Fibroblast of skin of left biceps (primary cell): ENCODE measurements around the gene NEDD4L.
A peak's percentile ranks its signal among the peaks of the same experiment; 100 is the strongest.

Experiments used
- DNase-seq, 2 experiments: peaks; one replicate each; pipeline ENCODE4 v3.0.0-alpha.2; 2013; ENCODE audit warnings: low read depth in 2 of 2

The NEDD4L gene

DNA sequence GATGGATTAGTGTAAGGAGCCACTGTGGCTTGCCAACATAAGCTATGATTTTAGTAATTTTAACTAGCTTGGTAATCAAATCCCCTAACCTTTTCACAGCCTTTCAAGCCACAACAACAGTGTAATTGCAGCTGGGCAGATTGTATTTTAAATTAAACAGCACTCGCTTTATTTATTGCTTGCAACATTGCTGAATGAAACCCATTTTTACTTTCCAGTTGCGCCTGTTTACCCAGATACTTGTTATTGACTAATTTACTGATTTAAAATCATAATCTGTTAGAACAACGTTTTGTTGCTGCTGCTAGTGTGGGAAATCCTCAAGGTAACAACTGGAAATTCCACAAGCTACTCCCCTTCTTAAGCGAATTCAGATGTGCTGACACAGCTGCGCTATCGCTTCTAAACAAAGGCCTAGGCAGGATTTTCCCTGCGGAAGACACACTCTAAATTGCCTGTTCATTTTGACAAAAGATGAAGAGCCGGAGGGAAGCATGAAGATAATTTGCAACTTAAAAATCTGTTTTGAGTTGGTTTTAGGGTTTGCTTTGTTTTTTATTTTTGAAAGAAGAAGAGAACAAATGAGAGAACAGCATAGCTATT is 300.9 kb downstream of the NEDD4L start:
- DNase-seq = no peak

DNA sequence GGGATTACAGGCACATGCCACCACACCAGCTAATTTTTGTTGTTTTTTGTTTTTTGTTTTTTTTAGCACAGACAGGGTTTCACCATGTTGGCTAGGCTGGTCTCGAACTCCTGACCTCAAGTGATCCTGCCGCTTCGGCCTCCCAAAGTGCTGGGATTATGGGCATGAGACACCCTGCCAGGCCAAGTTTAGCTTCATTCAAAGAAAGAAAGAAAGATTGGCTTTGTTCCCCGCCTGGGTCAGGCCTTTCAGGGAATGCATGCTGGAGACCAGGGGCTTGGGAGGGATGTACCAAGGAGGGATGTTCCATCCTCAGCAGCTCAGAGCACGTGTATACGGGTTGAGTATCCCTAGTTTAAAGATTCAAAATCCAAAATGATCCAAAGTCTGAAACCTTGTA is 301.8 kb downstream of the NEDD4L start:
- no peak for DNase-seq

DNA sequence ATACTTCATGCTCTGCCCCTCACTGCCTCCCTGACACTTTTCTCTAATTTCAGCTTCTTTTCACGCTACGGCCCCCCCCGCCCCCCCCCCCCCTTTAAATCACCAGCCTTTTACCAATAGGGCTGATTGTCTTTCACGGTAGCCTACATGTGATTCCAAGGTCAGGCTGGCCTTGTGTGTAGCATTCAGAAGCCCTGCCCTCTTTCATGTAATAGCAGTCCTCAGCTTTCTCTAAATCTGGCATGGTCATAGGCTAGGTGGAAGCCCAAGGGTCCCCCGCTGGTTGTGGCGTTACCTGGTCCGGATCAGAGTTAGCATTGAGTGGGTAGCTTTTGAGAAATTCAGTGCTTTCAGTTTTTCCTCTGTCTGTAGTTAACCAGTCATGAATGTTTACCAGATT is 303.1 kb downstream of the NEDD4L start:
- DNase-seq = no peak

DNA sequence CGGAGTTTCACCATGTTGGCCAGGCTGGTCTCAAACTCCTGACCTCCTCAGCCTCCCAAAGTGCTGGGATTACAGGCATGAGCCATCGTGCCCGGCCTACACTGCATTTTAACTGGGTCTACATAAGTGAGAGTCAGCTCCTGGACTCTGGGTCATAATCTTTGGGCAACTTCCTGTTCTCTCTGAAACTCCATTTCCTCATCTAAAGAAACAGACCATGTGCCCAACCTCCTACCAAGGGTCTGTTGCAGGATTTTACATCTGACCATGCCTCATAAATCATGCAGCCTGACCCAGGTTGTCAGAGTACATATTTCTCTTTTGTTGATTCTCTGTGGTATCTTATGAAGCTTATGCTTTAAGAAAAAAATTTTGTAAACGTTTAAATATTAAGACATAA is 304.5 kb downstream of the NEDD4L start:
- DNase-seq = no peak

DNA sequence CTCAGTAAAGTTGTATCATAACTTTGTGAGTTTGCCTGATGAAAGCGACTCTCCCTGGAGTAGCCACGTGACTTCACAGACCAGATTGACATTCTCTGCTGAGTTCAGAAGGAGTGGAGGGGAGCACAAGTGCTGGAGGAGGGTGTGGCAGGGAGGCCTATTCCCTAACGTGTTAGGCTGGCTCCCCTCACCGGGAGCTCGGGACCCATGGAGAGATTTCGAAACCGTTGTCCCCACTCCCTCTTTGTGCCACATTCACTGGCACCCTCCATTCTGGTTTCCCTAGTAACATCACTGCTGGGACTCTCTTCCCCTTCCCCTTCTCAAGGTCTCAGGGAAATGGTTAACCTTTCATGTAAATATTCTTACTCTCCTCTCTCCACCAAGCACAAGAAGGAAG is 304.9 kb downstream of the NEDD4L start:
- no peak for DNase-seq

DNA sequence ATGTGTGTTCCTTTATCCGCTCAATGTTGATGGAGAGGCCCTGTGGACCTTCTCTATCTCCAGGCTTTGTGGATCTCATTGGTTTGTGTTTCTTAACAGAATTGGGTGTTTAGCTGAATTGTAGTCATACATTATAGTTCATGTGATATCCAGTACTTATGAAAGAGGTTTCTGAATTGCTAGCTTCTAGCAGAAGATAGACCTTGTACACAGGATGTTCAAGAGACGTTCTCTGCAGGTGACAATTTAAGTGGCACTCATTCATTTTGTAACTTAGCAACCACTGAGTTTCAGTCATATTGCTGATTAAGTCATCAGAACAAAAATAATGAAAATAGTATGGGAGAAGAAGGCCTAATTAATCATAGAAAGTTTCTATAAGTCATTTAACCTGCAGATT is 305.6 kb downstream of the NEDD4L start:
- no peak for DNase-seq

DNA sequence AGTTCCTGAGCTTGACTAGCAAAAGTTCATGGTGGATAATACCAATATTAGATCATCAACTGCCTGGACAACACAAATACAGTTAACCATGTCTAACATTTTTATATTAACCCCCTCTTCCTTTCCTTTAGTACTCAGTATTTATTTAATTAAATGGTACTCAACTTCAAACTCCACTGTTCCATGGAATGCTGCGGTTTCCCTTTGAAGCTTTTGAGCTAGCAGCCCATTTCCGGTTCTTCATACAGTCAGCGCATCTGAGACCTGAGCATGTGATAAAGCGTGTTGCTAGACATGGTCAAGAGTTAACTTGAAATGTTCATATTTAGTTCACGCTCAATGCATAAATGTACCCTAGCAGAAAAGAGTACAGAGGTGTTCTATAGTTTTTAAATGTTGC is 306.5 kb downstream of the NEDD4L start:
- DNase-seq = no peak

DNA sequence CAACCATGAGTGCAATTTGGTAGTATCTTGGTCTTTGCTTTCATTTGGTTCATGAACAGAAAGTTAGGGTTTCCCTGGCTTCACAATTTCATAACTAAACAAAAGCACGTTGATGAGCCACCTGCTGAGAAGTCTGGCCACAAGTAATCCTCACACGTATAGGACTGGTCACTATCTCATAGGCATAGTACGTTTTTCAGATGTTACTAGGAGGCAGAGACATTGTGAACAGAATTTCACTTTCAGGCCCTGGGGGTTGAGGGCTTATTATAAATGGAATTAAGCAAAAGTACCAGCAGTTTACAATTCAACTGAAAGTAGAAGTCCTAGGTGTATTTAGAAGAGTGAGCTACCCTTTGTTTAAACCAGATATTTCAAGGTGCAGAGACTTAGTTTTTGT is 307.8 kb downstream of the NEDD4L start:
- no peak for DNase-seq

DNA sequence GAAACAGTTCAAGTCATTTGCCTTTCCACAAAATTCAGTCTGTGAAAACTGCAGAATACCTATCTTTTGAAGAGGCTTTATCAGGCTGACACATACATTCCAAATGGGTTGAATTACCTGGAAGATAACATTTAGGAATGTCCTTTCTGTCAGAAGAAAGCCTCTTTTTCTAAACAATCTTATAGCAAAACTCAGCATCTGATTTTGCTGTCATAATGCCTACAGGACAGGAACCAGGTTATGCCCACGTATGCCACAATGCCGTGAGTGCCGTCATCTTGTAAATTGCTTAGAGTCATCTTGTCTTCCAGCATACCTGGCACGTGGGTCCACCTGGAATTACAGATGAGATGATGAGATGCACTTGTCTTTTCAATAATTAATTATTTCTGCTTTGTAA is 309.6 kb downstream of the NEDD4L start:
- DNase-seq = no peak

DNA sequence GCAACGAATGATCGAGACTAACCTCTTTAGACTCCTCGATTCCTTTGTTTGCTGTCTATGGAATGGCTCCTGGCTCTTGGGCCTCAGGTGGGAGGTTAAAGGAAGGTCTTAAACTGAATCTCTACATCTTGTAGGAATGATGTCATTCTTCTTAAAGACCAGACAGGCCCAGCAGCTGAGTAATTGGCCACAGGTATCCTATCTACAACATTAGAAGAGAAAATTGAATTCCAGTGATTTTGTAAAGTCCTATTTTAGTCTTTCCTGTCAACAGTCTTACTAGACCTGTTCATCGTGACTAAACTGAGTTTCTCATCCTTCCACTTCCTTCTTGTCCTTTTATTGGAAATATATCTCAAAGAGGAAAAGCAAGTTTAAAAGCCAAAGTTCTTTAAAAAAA is 310.0 kb downstream of the NEDD4L start:
- DNase-seq = no peak

DNA sequence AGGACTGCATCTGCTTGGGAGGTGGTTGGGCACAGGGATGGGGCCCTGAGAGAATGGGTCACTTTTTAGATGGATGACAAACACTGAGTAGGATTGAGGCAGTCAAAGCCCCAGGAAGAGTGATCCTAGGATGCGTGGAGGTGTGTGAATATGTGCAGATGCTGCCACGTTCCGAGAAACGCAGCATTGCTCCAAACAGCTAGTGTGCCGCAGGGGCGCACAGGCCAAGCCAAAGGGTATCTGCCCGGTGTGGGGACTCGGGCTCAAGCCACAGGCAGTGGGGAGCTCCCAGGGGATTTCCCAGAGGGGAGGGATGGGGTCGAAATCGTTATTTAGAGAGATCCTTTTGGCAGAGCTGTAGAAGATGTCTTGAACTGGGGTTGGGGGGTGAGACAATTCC is 310.8 kb downstream of the NEDD4L start:
- DNase-seq = no peak

DNA sequence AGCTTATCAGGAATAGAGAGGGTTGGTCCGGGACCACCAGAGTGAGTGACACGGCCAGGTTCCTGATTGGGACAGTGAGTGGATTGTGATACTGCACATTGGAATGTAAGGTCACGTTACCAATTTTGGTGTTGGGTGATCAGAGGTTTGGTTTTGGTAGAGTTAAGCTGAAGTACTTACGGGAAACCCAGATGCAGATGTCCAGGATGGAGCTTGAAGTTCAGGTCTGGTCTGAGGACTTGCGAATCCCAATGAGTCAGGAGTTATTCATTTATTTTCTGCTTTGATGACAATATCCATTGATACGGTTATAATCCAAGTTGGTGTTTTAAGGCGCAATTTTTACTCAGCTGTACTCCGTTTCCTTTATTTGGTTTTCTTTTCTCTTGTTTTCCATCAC is 311.2 kb downstream of the NEDD4L start:
- no peak for DNase-seq

DNA sequence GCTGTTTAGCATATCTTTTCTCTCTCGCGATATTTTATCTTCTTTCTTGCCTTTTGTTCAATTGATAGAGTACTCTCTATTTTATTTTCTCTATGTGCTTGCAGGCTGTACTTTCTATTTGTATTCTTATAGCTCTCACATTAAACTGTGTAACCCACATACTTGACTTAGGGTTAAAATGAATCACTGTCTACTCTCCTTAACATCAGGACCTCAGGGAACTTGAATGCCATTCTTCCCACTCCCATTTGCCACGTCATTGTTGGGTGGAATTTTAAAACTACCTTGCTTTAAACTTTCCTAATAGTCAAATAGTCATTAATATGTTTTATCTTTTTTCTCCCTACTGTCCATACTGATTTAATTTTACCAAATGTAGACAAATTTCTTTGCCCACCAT is 315.2 kb downstream of the NEDD4L start:
- no peak for DNase-seq

DNA sequence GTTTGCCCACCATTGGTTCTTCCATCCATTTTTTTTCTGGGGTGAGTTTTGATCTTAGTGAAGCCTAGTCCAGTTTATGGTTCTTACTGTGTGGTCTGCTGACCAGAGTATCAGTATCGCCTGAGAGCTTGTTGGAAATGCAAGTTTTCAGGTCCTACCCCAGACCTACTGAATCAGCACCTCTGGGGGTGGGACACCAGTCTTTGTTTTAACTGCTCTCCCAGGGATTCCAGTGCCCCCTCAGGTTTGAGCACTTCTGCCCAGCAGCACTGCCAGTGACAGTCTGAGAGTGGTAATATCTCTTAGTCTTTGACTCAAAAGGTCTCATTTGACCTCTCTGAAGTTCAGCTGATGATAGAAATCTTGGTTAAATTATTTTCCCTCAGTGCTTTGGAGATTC is 315.6 kb downstream of the NEDD4L start:
- no peak for DNase-seq

DNA sequence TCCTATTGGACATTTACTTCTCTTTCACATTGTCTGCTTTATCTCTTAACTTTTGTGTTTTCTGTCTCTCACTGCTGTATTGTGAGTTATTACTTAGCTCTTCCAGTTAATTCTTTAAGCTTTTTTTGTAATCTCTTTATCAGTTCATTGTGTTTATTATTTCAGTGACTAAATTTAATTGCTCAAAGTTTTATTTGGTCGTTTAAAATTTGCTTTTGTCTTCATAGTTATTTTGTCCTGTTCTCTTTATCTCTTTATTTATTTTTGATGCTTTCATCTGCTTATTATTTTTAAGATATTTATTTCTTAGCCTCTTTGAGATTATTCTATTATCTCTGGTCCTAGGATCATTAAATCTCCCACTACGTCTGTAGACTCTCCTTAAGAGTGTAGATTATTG is 316.3 kb downstream of the NEDD4L start:
- DNase-seq = no peak

DNA sequence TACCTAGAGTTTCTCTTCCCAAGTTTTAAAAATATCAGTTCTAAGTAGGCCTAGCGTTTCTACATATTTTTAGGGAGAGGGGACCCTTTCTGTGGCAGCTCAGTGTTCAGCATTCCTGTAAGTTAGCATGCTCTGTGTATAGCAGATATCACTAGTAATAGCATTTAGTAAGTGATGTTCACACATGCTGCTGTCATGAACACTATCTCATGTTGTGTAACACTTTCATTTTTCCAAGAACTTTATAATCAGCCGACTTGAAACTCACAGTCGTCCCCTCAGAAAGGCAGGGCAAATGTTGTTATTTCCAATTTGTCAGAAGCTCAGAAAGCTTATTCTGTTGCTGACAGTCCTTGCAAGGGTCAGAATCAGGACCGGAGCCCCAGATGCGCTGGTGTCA is 317.2 kb downstream of the NEDD4L start:
- no peak for DNase-seq

DNA sequence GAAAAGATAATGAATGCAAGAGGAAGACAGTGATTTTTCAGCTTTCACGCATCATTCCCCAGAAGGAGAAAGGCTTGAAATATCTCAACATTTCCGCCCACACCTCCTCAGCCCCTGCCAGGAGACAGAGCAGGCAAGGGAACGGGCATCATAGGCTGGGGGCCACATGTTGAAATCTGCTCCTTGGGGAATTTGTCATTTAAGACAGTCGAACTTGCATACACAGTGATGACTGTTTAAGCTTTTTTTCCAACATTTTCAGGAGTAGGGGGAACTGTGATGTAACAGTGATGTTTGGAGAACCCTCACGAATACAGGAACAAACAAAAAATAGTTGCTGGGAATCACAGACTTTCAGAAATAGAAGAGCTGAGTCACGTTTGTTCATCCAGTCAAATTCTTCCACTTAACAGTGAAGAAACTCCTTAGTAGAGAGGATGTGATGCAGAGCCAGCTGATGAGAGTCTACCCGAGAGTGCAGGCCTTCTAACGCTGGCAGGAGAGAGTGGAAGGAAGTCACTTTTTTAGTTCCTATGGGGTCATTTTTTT is 318.1 kb downstream of the NEDD4L start:
- peak; percentile 61 to 66 for DNase-seq

DNA sequence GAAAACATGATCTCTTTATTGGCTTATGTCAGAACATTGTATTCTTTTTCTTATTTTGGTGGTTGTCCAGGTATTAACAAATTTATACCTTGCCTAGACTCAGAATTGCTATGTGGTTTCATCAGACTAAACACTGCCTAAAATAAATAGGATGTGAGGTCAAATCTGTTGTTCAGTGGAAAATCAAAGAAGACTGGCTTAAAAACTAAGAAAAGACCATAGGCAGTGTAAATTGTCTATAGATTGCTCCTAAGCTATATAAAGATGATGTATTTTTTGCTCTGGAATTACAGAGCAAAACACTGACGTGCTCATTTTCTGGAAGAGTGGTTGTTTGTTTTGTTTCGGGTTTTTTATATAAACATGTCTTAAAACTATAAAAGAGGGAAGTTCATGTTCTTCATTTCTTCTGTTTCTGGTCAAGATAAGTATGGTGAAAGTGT is 318.8 kb downstream of the NEDD4L start:
- DNase-seq = no peak

DNA sequence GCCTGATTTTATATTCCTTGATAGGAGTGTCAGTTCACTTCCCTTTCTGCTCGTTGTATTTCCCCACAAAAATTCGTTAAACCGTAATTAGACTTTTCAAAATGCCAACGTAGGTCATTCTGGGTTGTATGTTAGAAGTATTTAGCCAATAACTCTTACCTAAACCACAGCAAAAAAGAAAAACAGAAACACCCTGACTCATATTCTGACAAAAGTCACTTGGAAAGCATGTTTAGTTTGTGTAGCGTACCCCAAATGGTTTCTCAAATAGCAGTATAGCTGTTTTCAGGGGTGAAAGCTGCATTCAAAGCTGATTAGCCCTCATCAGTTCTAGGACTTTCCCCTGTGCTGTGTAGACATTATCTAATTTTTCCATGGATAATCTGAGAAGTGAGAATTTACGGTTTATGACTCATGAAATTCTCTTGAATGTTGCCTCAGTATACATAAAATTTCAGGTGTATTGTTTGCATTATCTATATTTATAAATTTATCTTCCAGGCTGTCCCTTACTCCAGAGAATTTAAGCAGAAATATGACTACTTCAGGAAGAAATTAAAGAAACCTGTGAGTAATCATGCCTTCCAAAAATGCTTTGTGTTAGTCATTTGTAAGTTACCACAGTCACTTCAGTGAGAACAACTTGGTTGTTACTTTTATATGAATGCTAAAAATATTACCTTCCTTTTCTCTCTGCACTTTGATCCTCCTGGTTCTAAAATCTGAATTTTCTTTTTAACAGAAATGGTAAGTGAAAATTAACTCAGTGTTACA is 319.9 kb downstream of the NEDD4L start:
- no peak for DNase-seq

DNA sequence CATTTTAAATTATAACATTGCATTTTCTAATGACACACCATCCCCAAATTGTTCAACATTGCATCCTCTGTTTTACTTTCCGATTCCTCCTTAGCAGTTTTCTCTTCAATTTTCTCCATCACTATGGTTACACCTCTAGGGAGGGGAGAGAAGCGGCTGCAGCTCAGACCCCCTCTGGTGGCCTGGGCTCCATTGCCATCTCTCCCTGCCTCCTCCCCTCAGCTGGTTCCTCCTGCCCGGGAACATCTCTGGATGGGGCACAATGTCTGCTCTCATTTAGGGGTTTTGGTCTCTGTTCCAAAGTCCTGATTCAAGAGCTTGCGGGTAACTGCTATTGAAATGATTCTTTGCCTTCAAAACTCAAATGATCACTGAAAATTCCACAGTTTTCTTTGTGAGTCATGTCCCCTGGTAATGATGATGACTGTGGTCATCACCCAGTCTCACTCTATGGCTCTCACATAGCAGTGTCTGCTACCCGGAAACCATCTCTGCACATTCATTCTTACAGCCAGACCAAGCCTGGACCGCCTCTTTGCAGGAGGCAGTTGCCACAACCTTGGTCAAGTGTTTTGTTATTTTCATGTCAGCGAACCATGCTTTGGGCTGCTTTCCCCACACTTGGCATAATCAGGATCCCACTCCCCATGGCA is 321.0 kb downstream of the NEDD4L start:
- no peak for DNase-seq

DNA sequence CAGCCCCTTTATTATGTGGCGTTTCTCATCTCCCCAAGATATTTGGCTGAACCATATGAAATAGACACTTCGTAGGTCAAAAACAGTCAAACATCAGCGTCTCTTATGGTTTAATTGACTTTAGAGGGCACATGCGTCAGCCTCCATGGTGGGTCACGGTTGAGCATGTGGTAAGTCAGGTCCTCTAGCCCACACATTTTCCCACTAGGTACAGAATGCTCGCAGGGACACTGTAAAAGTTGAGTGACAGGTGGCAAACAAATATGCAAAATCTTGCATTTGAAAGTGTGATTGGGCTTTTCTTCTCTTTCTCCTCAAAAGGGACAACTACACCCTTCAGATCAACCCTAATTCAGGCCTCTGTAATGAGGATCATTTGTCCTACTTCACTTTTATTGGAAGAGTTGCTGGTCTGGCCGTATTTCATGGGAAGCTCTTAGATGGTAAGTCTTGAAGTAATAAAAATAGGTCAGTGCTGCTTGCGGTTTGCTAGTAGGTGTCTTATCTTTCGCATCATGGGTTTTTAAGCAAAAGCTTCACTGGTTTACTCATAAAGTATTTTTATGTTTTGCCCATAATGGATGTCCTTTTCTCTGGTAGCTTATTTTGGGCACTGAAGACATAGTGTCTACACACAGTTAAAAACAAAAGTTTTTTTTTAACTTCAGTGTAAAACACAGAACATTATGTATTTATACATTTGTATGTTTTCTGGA is 323.6 kb downstream of the NEDD4L start:
- DNase-seq = no peak

DNA sequence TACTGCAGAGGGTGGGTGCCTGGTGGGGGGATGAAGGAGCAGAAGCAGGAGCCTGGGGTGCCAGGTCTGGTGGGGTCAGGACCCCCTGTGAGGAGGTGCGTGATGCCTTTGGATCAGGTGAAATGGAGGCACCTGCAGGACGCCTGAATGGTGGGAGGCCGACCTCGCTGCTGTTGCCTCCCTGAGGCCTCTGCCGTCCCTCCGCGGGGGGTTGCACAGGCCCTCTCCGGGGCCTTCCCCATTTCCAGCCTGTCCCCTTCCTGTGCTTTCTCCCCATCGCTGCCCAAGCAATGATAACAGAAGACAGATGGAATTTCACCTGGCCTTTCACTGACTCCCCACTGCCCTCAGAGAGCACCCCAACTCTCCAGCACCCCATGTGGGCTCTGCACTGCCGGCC is 325.6 kb downstream of the NEDD4L start:
- no peak for DNase-seq
